Measurements from ENCODE around the gene MTREX.

DNA sequence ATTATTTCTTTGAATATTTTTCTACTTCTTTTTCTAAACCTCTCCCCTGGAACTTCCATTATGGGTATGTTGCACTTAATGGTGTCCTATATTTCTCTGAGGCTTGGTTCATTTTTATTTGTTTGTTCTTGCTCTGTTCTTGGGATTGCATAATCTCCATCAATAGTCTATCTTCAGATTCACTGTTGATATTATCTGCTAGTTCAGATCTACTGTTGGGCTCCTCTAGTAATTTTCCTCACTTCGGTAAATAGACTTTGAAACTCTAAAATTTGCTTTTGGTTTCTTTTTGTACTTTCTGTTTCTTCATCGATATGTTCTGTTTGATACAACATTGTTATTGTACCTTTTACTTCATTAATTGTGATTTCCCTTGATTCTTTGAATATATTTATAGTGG lies 76.3 kb downstream of the MTREX start:
- TF ChIP-seq, protein P1, sequence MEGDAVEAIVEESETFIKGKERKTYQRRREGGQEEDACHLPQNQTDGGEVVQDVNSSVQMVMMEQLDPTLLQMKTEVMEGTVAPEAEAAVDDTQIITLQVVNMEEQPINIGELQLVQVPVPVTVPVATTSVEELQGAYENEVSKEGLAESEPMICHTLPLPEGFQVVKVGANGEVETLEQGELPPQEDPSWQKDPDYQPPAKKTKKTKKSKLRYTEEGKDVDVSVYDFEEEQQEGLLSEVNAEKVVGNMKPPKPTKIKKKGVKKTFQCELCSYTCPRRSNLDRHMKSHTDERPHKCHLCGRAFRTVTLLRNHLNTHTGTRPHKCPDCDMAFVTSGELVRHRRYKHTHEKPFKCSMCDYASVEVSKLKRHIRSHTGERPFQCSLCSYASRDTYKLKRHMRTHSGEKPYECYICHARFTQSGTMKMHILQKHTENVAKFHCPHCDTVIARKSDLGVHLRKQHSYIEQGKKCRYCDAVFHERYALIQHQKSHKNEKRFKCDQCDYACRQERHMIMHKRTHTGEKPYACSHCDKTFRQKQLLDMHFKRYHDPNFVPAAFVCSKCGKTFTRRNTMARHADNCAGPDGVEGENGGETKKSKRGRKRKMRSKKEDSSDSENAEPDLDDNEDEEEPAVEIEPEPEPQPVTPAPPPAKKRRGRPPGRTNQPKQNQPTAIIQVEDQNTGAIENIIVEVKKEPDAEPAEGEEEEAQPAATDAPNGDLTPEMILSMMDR (conservative IDR thresholded peaks at IDR 0.05; ENCODE audit: low read depth, low read length), result no peak
- no peak for TF ChIP-seq EZH2 (IDR thresholded peaks at IDR 0.05; ENCODE audit: low read length, unreplicated experiment)
- no peak for TF ChIP-seq EZH2phosphoT487 (IDR thresholded peaks at IDR 0.05; ENCODE audit: borderline replicate concordance, low read length)
